ENCODE results near the gene TMOD3.

TMOD3 gene

GRCh38 chr15:51803965-51804364 is 25.5 kb upstream of the TMOD3 start:
- Mint-ChIP-seq H3K4me3 (no peak overlapping the region), H3K9me3 (no peaks in the 10 kb centered on the region), H3K27ac (no peak overlapping the region), H3K27me3 (no peaks in the 10 kb centered on the region), H3K4me1 (peaks cover 5% of the 10 kb centered on the region), H3K36me3 (peaks cover 33% of the 10 kb centered on the region)
- ATAC-seq (ENCODE audit: low read depth), result no peak
- no peak for DNase-seq (ENCODE audit: low spot score in 2 of 2)

DNA sequence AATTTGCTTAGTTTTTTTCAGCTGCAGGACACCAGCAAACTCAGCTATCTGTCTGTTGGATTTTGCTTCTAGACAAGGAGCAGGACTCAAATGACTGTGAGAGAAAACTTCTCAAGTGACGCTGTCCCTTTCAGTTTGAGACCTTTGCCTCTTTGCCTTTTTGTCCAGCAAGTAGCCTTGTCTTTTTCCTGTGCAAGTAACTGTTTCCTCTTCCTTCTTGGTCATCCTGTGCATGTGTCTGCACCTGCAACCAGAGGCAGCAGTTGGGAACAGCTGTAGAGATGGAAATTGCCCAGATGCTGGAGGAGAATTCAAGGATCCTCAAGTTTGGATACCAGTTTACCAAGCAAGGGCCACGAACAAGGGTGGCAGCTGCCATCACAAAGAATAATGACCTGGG is 23.3 kb upstream of the TMOD3 start:
- no peaks in the 10 kb centered on the region for H3K9me3 Mint-ChIP-seq
- no peak for DNase-seq (ENCODE audit: low spot score in 2 of 2)
- H3K27ac Mint-ChIP-seq, result no peak overlapping the region
- H3K4me3 Mint-ChIP-seq, result no peak overlapping the region
- peaks cover 34% of the 10 kb centered on the region for H3K36me3 Mint-ChIP-seq
- H3K4me1 Mint-ChIP-seq, result peaks cover 4% of the 10 kb centered on the region
- ATAC-seq (ENCODE audit: low read depth), result no peak
- H3K27me3 Mint-ChIP-seq, result no peaks in the 10 kb centered on the region

DNA sequence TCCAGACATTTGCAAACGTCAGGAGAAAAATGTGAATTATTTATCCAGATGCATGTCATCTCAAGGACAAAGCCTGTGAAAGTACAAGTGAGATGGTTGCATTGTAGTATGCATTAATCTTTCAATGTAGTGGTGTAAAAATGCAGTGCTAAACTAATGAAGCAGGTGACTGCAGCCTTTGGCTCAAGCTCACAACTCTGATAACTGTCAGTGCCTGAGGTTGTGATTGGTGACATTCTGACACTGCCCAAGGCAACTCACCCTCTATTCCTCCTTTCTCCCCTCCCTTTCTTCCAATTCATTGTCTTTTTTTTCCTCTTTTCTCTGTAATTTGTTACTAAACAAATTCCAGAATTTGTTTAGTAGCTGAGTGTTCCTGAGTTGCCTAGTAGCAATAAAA is 20.0 kb upstream of the TMOD3 start:
- Mint-ChIP-seq H3K9me3 (no peaks in the 10 kb centered on the region), H3K36me3 (peaks cover 46% of the 10 kb centered on the region), H3K4me3 (no peak overlapping the region), H3K4me1 (no peaks in the 10 kb centered on the region), H3K27me3 (no peaks in the 10 kb centered on the region), H3K27ac (no peak overlapping the region)
- DNase-seq (ENCODE audit: low spot score in 2 of 2), result no peak
- ATAC-seq (ENCODE audit: low read depth), result no peak

DNA sequence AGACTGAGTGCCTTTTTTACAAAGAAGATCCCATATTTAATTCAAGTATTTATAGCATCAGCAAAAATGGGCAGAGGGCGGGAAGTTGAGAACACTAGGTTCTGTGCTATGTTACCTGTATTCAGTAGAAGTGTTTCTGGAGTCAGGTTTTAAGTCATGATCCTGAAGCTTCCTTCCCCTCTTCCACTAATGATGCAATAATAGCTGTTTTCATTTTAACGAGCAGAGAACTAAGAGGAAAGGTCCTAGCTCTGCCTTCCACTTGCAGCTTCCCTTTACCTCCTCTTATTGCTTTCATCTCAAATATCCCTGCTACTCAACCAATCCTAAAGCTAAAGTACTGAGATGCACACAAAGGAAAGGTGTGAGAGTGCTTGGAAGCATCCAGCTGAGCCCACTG is 16.9 kb upstream of the TMOD3 start:
- no peaks in the 10 kb centered on the region for H3K27me3 Mint-ChIP-seq
- peaks cover 36% of the 10 kb centered on the region for H3K36me3 Mint-ChIP-seq
- no peak overlapping the region for H3K27ac Mint-ChIP-seq
- H3K4me1 Mint-ChIP-seq, result no peaks in the 10 kb centered on the region
- DNase-seq (ENCODE audit: low spot score in 2 of 2), result no peak
- H3K9me3 Mint-ChIP-seq, result no peaks in the 10 kb centered on the region
- H3K4me3 Mint-ChIP-seq, result no peak overlapping the region
- ATAC-seq (ENCODE audit: low read depth), result no peak

- Mint-ChIP-seq H3K27ac (no peak overlapping the region), H3K27me3 (no peaks in the 10 kb centered on the region), H3K36me3 (peaks cover 36% of the 10 kb centered on the region), H3K4me3 (no peak overlapping the region), H3K9me3 (peaks cover 2% of the 10 kb centered on the region), H3K4me1 (no peaks in the 10 kb centered on the region)
- no peak for ATAC-seq (ENCODE audit: low read depth)
- DNase-seq (ENCODE audit: low spot score in 2 of 2), result no peak
These were observed 14.8 kb upstream of the TMOD3 start for GRCh38 chr15:51814606-51815005.

GRCh38 chr15:51816611-51817010 is 12.8 kb upstream of the TMOD3 start:
- Mint-ChIP-seq H3K4me3 (no peak overlapping the region), H3K36me3 (peaks cover 35% of the 10 kb centered on the region), H3K27ac (no peak overlapping the region), H3K4me1 (no peaks in the 10 kb centered on the region), H3K27me3 (no peaks in the 10 kb centered on the region), H3K9me3 (peaks cover 15% of the 10 kb centered on the region)
- DNase-seq (ENCODE audit: low spot score in 2 of 2) (no peak), ATAC-seq (ENCODE audit: low read depth) (no peak)

DNA sequence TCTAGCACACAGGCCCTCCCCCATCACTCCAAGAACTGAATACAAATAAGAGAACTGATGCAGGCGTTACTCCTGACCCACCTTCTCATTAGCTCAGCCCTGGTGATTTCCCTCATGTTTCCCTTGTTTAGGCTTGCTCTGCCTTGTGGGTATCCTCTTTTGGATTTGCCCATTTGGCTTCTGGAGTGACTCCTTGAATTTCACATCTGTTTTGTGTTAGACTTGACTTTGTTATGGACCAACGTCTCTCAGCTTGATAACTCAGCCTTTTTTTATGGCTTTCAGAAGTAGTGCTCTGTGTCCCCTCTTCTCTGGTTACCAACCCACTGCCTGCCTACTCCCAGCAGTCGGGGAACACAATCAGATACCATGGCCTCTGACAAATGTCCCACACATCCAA is 11.3 kb upstream of the TMOD3 start:
- H3K27me3 Mint-ChIP-seq, result no peaks in the 10 kb centered on the region
- H3K27ac Mint-ChIP-seq, result no peak overlapping the region
- DNase-seq (ENCODE audit: low spot score in 2 of 2) (no peak), ATAC-seq (ENCODE audit: low read depth) (no peak)
- H3K9me3 Mint-ChIP-seq, result peaks cover 15% of the 10 kb centered on the region
- H3K36me3 Mint-ChIP-seq, result peaks cover 31% of the 10 kb centered on the region
- no peaks in the 10 kb centered on the region for H3K4me1 Mint-ChIP-seq
- H3K4me3 Mint-ChIP-seq, result no peak overlapping the region

DNA sequence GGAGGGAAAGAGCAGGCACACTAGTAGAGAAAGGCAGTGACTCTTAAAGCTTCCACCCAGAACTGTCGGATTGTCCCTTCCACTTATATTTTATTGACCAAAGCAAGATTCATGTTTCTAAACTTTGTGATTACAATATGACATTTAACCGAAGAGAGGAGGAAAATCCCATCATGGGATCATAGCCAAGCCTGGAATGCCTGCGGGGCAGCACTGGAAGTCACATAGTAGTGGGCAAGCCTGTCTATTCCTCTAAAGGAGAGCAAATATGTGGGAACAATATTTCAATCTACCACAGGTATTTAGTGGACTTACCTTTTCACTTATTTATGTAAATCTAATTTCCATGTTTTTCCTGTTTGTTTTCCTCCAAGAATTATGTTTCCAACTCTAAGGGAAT is 3.8 kb upstream of the TMOD3 start:
- no peaks in the 10 kb centered on the region for H3K27me3 Mint-ChIP-seq
- peaks cover 5% of the 10 kb centered on the region for H3K36me3 Mint-ChIP-seq
- ATAC-seq (ENCODE audit: low read depth) (no peak), DNase-seq (ENCODE audit: low spot score in 2 of 2) (no peak)
- H3K27ac Mint-ChIP-seq, result no peak overlapping the region
- peaks cover 6% of the 10 kb centered on the region for H3K9me3 Mint-ChIP-seq
- H3K4me3 Mint-ChIP-seq, result no peak overlapping the region
- peaks cover 2% of the 10 kb centered on the region for H3K4me1 Mint-ChIP-seq

- DNase-seq (ENCODE audit: low spot score in 2 of 2), result no peak
- H3K36me3 Mint-ChIP-seq, result peaks cover 1% of the 10 kb centered on the region
- no peaks in the 10 kb centered on the region for H3K27me3 Mint-ChIP-seq
- no peaks in the 10 kb centered on the region for H3K9me3 Mint-ChIP-seq
- H3K4me3 Mint-ChIP-seq, result peak overlapping the region; percentile 89
- H3K4me1 Mint-ChIP-seq, result peaks cover 24% of the 10 kb centered on the region
- peak overlapping the region; percentile 90 for H3K27ac Mint-ChIP-seq
- ATAC-seq (ENCODE audit: low read depth), result no peak
These were observed 655 bp upstream of the TMOD3 start for GRCh38 chr15:51828621-51829375.

DNA sequence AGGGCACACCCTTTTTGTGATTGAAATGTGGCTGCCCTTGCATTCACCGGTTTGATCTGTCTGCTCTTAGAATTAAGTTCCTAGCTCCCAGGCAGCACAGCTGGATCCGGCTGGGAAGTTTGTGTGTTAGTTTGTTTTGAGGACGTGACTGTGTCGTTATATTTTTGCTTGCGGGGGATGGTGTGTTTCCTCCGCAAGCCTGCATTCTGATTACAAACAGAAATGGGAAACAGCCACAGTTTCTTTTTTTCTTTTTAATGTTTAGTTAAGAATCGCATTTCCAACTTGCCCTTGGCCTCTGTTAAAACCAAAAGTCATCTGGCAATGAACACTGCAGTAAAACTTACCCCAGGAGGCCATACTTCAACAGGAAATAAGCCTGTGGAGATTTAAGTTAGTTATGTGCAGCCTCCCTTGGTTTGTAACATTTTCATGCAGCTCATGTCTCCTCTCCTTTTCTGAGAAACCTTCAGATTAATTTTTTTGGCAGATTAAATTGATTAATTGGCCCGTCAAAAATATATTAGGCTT is 888 bp downstream of the TMOD3 start:
- peak overlapping the region; percentile 89 for H3K4me3 Mint-ChIP-seq
- ATAC-seq (ENCODE audit: low read depth) (no peak), DNase-seq (ENCODE audit: low spot score in 2 of 2) (no peak)
- H3K36me3 Mint-ChIP-seq, result peaks cover 1% of the 10 kb centered on the region
- H3K9me3 Mint-ChIP-seq, result no peaks in the 10 kb centered on the region
- no peaks in the 10 kb centered on the region for H3K27me3 Mint-ChIP-seq
- peak overlapping the region; percentile 90 for H3K27ac Mint-ChIP-seq
- peaks cover 31% of the 10 kb centered on the region for H3K4me1 Mint-ChIP-seq

DNA sequence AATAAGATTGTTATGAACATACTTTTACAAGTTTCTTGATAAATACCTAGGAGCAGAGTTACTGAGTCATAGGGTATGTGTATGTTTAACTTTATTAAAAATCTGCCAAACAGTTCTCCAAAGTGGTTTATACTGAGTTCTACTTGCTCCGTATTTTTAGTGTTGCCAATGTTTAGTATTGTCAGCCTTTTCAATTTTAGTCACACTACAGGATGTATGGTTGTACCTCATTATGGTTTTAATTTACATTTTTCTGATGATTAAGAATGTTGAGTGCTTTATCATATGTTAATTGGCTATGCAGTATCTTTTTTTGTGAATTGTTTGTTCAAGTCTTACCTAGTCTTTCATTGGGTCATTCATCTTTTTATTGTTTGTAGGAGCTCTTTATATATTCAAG is 4.3 kb downstream of the TMOD3 start:
- Mint-ChIP-seq H3K27ac (no peak overlapping the region), H3K36me3 (peaks cover 3% of the 10 kb centered on the region), H3K9me3 (no peaks in the 10 kb centered on the region), H3K4me3 (no peak overlapping the region), H3K4me1 (peaks cover 59% of the 10 kb centered on the region), H3K27me3 (no peaks in the 10 kb centered on the region)
- DNase-seq (ENCODE audit: low spot score in 2 of 2) (no peak), ATAC-seq (ENCODE audit: low read depth) (no peak)

DNA sequence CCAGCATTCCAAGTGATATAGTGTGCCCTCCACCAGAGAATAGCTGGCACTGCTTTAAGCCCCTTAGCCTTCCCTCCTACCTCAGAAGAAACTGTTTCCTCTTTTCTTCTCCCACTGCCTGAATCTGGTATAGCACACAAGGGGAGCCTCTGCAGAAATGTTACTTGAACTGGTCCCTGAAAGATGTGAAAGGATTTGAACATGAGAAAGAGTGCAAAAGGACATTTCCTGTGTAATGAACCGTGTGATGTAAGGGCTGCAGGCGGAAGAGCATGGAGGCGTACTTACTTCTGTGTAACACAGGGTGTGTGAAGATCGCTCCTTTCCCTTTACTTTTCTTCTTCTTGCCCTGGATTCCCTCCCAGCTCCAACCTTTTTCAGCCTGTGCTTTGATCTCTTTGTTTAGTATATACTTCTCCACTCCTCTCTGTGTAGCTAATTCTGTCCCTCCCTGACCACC is 8.4 kb downstream of the TMOD3 start:
- peaks cover 63% of the 10 kb centered on the region for H3K4me1 Mint-ChIP-seq
- H3K4me3 Mint-ChIP-seq, result peak overlapping the region; percentile 22
- peaks cover 4% of the 10 kb centered on the region for H3K36me3 Mint-ChIP-seq
- no peak for DNase-seq (ENCODE audit: low spot score in 2 of 2)
- no peaks in the 10 kb centered on the region for H3K27me3 Mint-ChIP-seq
- ATAC-seq (ENCODE audit: low read depth), result peak; percentile 63
- H3K27ac Mint-ChIP-seq, result peak overlapping the region; percentile 32
- H3K9me3 Mint-ChIP-seq, result no peaks in the 10 kb centered on the region

- DNase-seq (ENCODE audit: low spot score in 2 of 2) (no peak), ATAC-seq (ENCODE audit: low read depth) (no peak)
- peaks cover 67% of the 10 kb centered on the region for H3K4me1 Mint-ChIP-seq
- H3K36me3 Mint-ChIP-seq, result peaks cover 4% of the 10 kb centered on the region
- no peaks in the 10 kb centered on the region for H3K27me3 Mint-ChIP-seq
- no peaks in the 10 kb centered on the region for H3K9me3 Mint-ChIP-seq
- H3K4me3 Mint-ChIP-seq, result no peak overlapping the region
- peak overlapping the region; percentile 32 for H3K27ac Mint-ChIP-seq
These were observed 8.8 kb downstream of the TMOD3 start for GRCh38 chr15:51838270-51838669.

GRCh38 chr15:51840692-51841091 is 11.2 kb downstream of the TMOD3 start:
- Mint-ChIP-seq H3K27me3 (no peaks in the 10 kb centered on the region), H3K27ac (no peak overlapping the region), H3K4me1 (peaks cover 58% of the 10 kb centered on the region), H3K4me3 (no peak overlapping the region), H3K36me3 (peaks cover 4% of the 10 kb centered on the region), H3K9me3 (no peaks in the 10 kb centered on the region)
- ATAC-seq (ENCODE audit: low read depth) (no peak), DNase-seq (ENCODE audit: low spot score in 2 of 2) (no peak)

Measured in memory B cell (primary cell).